Mesendoderm (in vitro differentiated cells): ENCODE data around the gene DUOX2.

ENCODE experiments used
- DNase-seq: peaks from one replicate; pipeline ENCODE4 v3.0.0; 2013
- H2AK5ac ChIP-seq: 2 replicates; pipeline ENCODE4 v1.6.1; 2013; ENCODE audit warnings: low read length, inconsistent platforms
- H2BK120ac ChIP-seq: 2 replicates; pipeline ENCODE4 v1.6.1; 2013; ENCODE audit warnings: low read depth, mild to moderate bottlenecking, low read length, moderate library complexity, mixed read lengths
- H2BK15ac ChIP-seq: replicated peaks from 2 replicates; pipeline ENCODE4 v1.6.1; 2013; ENCODE audit warnings: low read depth, mild to moderate bottlenecking, moderate library complexity
- H2BK5ac ChIP-seq: 2 replicates; pipeline ENCODE4 v1.6.1; 2013; ENCODE audit warnings: low read length, inconsistent platforms
- H3K18ac ChIP-seq: 2 replicates; pipeline ENCODE4 v1.6.1; 2013; ENCODE audit warnings: mild to moderate bottlenecking, low read length, mixed read lengths
- H3K23ac ChIP-seq: one replicate; pipeline ENCODE4 v1.6.1; 2013; ENCODE audit warnings: low read length
- H3K27ac ChIP-seq: 2 replicates; pipeline ENCODE4 v1.5.1; 2013; ENCODE audit warnings: low read depth, mild to moderate bottlenecking, inconsistent platforms, low read length, moderate library complexity
- H3K27me3 ChIP-seq: 2 replicates; pipeline ENCODE4 v1.6.1; 2013; ENCODE audit warnings: low read length, control low read depth, mild to moderate bottlenecking, inconsistent platforms; ENCODE audit not compliant: insufficient read depth, poor library complexity
- H3K36me3 ChIP-seq: 2 replicates; pipeline ENCODE4 v1.6.1; 2013; ENCODE audit warnings: low read length, inconsistent platforms; ENCODE audit not compliant: control insufficient read depth, insufficient read depth
- H3K4ac ChIP-seq: one replicate; pipeline ENCODE4 v1.6.1; 2013; ENCODE audit warnings: low read depth, mild to moderate bottlenecking, low read length, moderate library complexity
- H3K4me1 ChIP-seq: 2 replicates; pipeline ENCODE4 v1.6.1; 2013; ENCODE audit warnings: low read depth, low read length, inconsistent platforms; ENCODE audit not compliant: control insufficient read depth
- H3K4me2 ChIP-seq: 2 replicates; pipeline ENCODE4 v1.6.1; 2013; ENCODE audit warnings: low read length
- H3K4me3 ChIP-seq: 2 replicates; pipeline ENCODE4 v1.5.1; 2013; ENCODE audit warnings: mild to moderate bottlenecking, low read length
- H3K56ac ChIP-seq: one replicate; pipeline ENCODE4 v1.6.1; 2013; ENCODE audit warnings: low read length
- H3K79me1 ChIP-seq: 2 replicates; pipeline ENCODE4 v1.6.1; 2013; ENCODE audit warnings: low read length, inconsistent platforms
- H3K79me2 ChIP-seq: 2 replicates; pipeline ENCODE4 v1.6.1; 2013; ENCODE audit warnings: mild to moderate bottlenecking, low read length; ENCODE audit not compliant: control insufficient read depth, insufficient read depth
- H3K9ac ChIP-seq: 2 replicates; pipeline ENCODE4 v1.6.1; 2013; ENCODE audit warnings: low read length, inconsistent platforms
- H4K5ac ChIP-seq: one replicate; pipeline ENCODE4 v1.6.1; 2013; ENCODE audit warnings: low read length
- H4K8ac ChIP-seq: one replicate; pipeline ENCODE4 v1.6.1; 2013; ENCODE audit warnings: low read depth, mild to moderate bottlenecking, control low read depth, low read length, moderate library complexity
- WGBS: extraction: QIAGEN DNeasy Blood & Tissue Kit; methylation state at CpG from one replicate; pipeline ENCODE4 v1.1.7; 2013; ENCODE audit warnings: low lambda C conversion rate, missing lambda C conversion rate; ENCODE audit not compliant: insufficient coverage; ENCODE audit errors: extremely low coverage; 5-methylcytosine and 5-hydroxymethylcytosine counted together

DUOX2 gene

GRCh38 chr15:45149060-45149459, 35.1 kb upstream of the DUOX2 start:
- no peak overlapping the region for H3K4ac ChIP-seq
- no peak overlapping the region for H3K27ac ChIP-seq
- H4K8ac ChIP-seq: no peak overlapping the region
- H3K9ac ChIP-seq: no peak overlapping the region
- no peak overlapping the region for H3K4me2 ChIP-seq
- H3K27me3 ChIP-seq: no peaks in the 10 kb centered on the region
- no peak overlapping the region for H3K23ac ChIP-seq
- H3K4me1 ChIP-seq: peaks cover 2% of the 10 kb centered on the region
- no peaks in the 10 kb centered on the region for H3K79me2 ChIP-seq
- no peak overlapping the region for H2BK120ac ChIP-seq
- H2AK5ac ChIP-seq: no peak overlapping the region
- no peaks in the 10 kb centered on the region for H3K36me3 ChIP-seq
- no peak overlapping the region for H3K18ac ChIP-seq
- H3K79me1 ChIP-seq: no peaks in the 10 kb centered on the region
- peak; percentile 29 for DNase-seq
- no CpG with 5 or more reads among the region's 1 CpG for WGBS
- no peak overlapping the region for H4K5ac ChIP-seq
- no peak overlapping the region for H3K4me3 ChIP-seq
- no peak overlapping the region for H2BK5ac ChIP-seq
- no peak overlapping the region for H2BK15ac ChIP-seq
- no peak overlapping the region for H3K56ac ChIP-seq

DNA sequence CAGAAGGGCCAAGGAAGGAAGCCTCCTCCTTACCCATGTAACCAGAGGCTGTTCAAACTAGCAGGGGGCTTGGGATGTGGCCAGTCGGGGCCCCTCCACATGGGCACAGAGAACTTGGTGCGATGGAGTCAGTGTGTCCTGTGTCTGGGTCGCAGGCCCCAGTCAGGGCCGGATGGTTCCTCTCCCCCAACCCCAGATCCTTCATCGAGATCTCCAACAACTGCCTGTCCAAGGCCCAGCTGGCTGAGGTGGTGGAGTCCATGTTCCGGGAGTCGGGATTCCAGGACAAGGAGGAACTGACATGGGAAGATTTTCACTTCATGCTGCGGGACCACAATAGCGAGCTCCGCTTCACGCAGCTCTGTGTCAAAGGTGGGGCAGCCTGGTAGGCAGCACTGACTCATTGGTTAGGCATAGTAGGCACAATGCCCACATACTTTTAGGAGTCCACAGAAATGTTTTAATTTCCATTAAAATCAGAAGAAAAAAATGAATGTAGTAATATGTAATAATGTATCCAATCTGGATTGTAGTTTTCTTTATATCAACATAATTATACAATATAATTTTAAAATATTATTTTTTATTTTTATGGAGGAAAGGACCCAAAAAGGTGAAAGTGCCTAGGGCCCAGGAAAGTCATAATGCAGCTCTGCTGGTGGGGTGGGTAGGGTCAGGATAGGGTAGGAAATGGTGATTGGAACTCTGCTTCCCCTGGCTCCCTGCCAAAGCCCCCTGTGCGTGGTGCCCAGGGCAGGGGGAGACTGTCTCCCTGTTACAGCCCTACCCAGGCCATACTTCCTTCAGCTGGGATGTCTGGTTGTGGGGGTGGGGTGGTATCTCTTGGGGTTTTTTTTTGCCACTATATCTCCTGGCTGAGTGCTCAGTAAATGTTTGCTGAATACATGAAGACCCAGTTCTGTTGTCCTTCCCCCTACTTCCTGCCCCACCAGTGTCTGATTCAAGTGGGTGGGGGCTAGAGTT, 34.4 kb upstream of the DUOX2 start:
- no peak overlapping the region for H4K5ac ChIP-seq
- no peak overlapping the region for H3K9ac ChIP-seq
- no peak overlapping the region for H2BK5ac ChIP-seq
- H3K79me2 ChIP-seq: no peaks in the 10 kb centered on the region
- H3K4me2 ChIP-seq: no peak overlapping the region
- H3K23ac ChIP-seq: no peak overlapping the region
- peaks cover 2% of the 10 kb centered on the region for H3K4me1 ChIP-seq
- H4K8ac ChIP-seq: no peak overlapping the region
- H2BK120ac ChIP-seq: no peak overlapping the region
- H3K4ac ChIP-seq: no peak overlapping the region
- H3K36me3 ChIP-seq: no peaks in the 10 kb centered on the region
- H2AK5ac ChIP-seq: no peak overlapping the region
- no peak overlapping the region for H2BK15ac ChIP-seq
- WGBS: no CpG with 5 or more reads among the region's 12 CpGs
- H3K4me3 ChIP-seq: no peak overlapping the region
- no peaks in the 10 kb centered on the region for H3K27me3 ChIP-seq
- H3K27ac ChIP-seq: no peak overlapping the region
- no peaks in the 10 kb centered on the region for H3K79me1 ChIP-seq
- H3K18ac ChIP-seq: no peak overlapping the region
- H3K56ac ChIP-seq: peak overlapping the region; percentile 15
- DNase-seq: no peak

DNA sequence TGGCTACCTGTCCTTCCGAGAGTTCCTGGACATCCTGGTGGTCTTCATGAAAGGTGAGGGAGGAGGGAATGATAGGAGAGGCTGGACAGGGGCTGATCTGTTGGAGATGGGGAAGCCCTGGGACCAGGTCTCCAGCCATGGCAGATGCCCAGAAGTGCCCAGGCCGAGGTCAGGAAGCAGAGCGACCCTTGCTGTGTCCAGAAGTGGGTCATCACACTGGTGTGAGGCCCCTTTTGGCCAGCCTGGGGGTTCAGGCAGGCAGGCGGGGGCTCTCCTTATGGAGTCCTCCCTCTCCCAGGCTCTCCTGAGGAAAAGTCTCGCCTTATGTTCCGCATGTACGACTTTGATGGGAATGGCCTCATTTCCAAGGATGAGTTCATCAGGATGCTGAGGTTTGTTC, 33.6 kb upstream of the DUOX2 start:
- Histone ChIP-seq H3K79me2 (no peaks in the 10 kb centered on the region), H3K4me2 (no peak overlapping the region), H3K4me1 (peaks cover 2% of the 10 kb centered on the region), H2BK120ac (no peak overlapping the region), H3K4ac (no peak overlapping the region), H4K5ac (no peak overlapping the region), H3K79me1 (no peaks in the 10 kb centered on the region), H3K56ac (no peak overlapping the region), H2BK15ac (no peak overlapping the region), H2AK5ac (no peak overlapping the region), H3K18ac (no peak overlapping the region), H2BK5ac (no peak overlapping the region), H3K36me3 (no peaks in the 10 kb centered on the region), H3K27ac (no peak overlapping the region), H3K4me3 (no peak overlapping the region), H3K9ac (no peak overlapping the region), H4K8ac (no peak overlapping the region), H3K23ac (no peak overlapping the region), H3K27me3 (no peaks in the 10 kb centered on the region)
- DNase-seq: no peak
- no CpG with 5 or more reads among the region's 7 CpGs for WGBS

GRCh38 chr15:45146405-45146804, 32.4 kb upstream of the DUOX2 start:
- Histone ChIP-seq H3K27ac (no peak overlapping the region), H2BK15ac (no peak overlapping the region), H2BK5ac (no peak overlapping the region), H3K27me3 (no peaks in the 10 kb centered on the region), H4K5ac (no peak overlapping the region), H3K4me3 (no peak overlapping the region), H2AK5ac (no peak overlapping the region), H2BK120ac (no peak overlapping the region), H3K4me1 (peaks cover 2% of the 10 kb centered on the region), H3K9ac (no peak overlapping the region), H3K4ac (no peak overlapping the region), H3K18ac (no peak overlapping the region), H3K56ac (no peak overlapping the region), H3K4me2 (no peak overlapping the region), H3K36me3 (no peaks in the 10 kb centered on the region), H4K8ac (no peak overlapping the region), H3K79me2 (no peaks in the 10 kb centered on the region), H3K23ac (no peak overlapping the region), H3K79me1 (no peaks in the 10 kb centered on the region)
- WGBS: no CpG with 5 or more reads among the region's 4 CpGs
- DNase-seq: no peak

DNA sequence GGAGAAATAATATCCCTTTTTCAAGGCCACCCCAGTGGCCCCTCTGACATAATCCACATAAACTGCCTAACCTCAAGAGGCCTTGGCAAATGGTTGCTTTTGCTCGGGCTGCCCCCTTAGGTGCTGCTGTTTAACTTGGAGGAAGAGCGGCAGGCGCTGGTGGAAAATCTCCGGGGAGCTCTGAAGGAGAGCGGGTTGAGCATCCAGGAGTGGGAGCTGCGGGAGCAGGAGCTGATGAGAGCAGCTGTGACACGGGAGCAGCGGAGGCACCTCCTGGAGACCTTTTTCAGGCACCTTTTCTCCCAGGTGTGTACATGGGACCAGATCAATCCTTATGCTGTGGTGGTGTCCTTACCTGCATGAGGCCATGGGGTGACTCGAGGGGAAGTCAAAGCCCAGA, 30.8 kb upstream of the DUOX2 start:
- Histone ChIP-seq H3K18ac (no peak overlapping the region), H3K27ac (no peak overlapping the region), H3K79me1 (no peaks in the 10 kb centered on the region), H3K56ac (no peak overlapping the region), H4K5ac (no peak overlapping the region), H4K8ac (no peak overlapping the region), H3K4me3 (no peak overlapping the region), H2AK5ac (no peak overlapping the region), H3K4me2 (no peak overlapping the region), H3K4me1 (peaks cover 2% of the 10 kb centered on the region), H2BK120ac (no peak overlapping the region), H2BK15ac (no peak overlapping the region), H3K79me2 (no peaks in the 10 kb centered on the region), H3K36me3 (no peaks in the 10 kb centered on the region), H3K27me3 (no peaks in the 10 kb centered on the region), H3K4ac (no peak overlapping the region), H2BK5ac (no peak overlapping the region), H3K23ac (no peak overlapping the region), H3K9ac (no peak overlapping the region)
- WGBS: no CpG with 5 or more reads among the region's 9 CpGs
- DNase-seq: no peak
